IPS DF 4.7 (cell line): Measurements from ENCODE around the gene TBL1X.
A peak's percentile ranks its signal among the peaks of the same experiment; 100 is the strongest.

Experiments used
- DNase-seq: peaks from one replicate; pipeline ENCODE4 v3.0.0-alpha.2; 2013; ENCODE audit warnings: low spot score; ENCODE audit errors: extremely low read depth

Gene TBL1X

DNA sequence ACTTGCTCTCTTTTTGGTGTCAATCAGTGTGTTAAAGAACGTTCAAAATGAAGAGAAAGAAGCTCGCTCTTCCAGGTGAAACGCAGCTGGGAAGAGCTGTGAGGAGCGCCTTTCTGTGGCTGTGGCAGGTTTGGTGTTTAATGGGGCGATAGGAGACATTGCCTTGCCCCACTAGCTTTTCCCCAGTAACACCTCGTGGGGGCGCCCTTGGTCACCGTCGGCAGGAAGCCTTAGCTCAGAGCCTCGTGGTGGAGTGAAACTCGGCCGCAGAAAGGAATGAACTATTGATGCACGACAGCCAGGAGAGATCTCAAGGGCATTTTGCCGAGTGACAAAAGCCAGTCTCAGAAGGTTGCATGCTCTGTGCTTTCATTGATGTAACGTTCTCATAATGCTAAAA, 235.7 kb downstream of the TBL1X start:
- DNase-seq = no peak

DNA sequence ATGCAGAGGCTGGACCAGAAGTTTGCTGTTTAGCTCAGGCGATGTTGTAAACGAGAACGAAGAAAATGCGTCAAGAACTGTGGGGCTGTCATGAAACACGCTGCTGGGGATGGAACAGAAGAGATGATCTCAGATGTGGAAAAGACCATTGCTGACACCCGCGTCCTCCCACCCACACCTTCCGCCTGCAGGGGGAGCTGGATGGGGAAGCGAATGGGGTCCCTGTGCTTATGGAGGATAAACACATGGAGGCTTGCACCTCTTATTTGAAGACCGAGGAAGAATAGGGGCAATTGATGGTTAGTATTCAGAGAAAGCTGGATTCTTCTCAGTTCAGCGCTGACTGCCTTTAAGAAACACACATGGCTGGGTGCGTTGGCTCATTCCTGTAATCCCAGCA, 236.9 kb downstream of the TBL1X start:
- no peak for DNase-seq

DNA sequence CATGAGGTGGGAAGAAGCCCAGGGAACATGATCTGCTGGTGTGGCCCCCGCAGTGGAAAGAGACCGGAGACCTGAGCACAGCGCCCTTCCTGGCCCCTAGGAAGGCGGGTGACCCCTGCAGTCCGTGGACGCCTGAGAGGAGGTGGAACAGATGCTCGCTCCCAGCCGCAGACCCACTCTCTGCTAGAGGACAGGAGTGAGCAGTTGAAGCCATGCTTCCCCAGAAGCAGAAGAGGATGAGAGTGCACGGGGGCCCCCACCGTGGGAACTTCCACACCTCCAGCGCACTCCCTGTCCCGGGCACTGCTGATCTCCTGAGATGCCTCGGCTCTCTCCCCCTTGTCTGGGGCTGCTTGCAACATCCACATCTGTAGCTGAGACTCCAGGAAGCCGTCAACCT, 238.5 kb downstream of the TBL1X start:
- DNase-seq = no peak

DNA sequence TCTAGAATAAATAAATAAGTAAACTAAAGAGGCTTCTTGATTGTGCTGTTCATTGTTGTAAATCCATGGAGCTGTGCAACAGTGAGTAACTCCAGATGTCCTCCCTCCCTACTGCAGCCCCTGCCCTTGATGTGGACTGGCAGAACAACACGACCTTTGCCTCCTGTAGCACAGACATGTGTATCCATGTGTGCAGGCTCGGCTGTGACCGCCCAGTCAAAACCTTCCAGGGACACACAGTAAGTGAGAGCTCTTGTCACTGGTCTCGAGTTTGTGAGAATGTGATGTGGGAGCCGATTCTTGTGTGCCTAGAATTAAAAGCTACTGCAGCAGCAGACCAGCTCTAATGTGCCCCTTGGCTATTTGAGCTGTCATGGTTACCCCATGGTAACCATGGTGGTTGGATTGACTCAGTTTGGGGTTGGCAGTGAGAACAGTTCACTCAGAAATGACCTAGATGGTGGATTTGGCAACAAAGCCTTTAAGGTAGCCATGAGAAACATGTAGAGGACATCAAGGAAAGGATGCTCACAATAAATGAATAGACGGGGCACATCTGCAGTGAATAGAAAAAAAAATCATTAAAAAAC, 240.1 kb downstream of the TBL1X start:
- no peak for DNase-seq

DNA sequence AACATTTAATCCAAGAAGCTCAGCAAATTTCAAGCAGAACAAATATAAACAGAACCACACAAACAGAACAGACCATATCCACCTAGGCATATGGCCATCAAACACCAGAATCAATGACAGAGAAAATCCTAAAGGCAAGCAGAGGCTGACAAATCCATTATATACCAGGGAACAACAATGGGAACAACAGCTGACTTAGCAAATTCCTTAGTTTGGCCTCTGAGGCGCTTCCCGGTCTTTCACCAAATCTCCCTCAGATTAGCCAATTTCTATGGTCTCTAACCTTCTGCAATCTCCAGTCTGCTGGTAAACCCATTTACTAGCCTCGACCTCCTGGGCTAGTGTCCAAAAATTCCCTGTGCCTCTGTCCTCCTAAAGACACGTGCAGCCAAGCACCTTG, 241.6 kb downstream of the TBL1X start:
- no peak for DNase-seq

DNA sequence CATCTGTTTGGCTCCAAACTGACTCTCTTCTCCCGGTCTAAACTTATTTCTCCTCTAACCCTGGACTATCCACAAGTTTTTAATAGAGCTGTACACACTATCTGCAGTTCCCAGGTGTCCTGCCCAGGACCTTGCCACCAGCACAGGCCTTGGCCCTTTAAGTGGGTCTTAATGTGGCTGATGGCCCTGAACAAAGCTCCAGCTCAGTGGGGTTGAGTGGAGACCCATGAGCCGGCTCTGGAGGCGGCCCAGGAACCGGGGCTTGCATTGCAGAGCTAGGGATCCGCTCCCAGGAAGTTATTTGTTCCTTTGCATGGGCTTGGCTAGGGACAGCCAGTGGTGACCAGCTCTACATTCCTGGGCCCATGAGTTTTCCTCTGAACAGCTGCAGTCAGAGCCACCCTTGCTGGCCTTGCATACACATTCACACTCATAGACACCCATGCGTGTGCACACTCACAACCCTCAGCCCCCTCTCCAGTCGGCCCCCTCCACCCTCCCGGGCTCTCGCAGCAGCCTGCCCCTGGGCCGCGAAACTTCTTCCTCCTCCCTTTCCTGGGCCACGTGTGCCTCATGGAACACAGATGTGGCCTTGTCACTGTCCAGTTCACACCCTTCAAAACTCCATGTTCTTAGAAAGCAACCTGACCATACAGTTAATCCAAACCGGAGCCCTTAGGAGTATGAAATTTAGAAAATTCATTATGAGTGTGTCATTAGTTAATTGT, 242.6 kb downstream of the TBL1X start:
- no peak for DNase-seq

DNA sequence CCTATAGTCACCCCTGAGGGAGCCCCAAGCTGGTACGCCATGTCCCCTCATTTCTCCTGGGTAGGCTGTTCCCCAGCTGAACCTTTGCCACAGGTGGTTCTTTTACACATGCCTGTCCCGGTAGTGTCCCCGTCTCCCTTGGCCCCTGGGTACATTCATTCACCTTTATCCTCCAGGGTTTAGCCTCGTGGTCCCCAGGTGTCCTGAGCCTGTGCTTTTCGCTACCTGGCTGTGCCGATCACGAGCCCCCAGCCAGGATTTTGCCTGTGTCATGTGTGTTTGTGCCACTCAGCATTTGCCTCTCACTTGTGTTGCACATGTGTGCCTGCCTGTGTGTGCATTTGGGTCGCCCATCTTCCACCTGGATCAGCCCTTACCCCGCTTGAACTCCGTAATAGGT, 243.2 kb downstream of the TBL1X start:
- no peak for DNase-seq

DNA sequence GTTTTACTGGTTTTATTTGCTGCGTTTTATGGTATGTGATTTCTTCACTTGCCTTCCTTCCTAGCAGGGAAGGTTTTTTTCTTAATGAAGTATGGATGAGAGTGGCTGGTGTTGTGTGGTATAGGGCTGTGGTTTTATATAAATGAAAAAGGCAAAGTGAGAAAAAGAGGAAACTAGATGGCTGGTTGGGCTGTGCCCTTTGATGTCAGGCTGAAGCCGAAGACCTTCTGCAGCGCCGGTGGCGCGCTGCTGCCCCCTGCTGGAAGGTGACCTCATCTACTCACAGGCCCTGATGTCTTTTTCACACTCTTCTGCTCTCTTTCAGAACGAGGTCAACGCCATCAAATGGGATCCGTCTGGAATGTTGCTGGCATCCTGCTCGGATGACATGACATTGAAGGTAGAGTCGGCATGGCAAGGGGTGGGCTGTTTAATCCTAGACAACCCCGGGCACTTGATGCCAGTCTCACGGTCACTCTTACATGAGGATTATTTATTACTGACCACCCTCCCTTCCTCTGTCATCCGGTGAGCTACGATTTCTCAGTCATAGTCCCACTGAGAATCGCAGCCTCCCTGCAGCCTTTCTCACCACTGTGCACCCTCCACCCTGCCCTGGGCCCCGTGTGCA, 244.2 kb downstream of the TBL1X start:
- DNase-seq = peak; percentile 25

DNA sequence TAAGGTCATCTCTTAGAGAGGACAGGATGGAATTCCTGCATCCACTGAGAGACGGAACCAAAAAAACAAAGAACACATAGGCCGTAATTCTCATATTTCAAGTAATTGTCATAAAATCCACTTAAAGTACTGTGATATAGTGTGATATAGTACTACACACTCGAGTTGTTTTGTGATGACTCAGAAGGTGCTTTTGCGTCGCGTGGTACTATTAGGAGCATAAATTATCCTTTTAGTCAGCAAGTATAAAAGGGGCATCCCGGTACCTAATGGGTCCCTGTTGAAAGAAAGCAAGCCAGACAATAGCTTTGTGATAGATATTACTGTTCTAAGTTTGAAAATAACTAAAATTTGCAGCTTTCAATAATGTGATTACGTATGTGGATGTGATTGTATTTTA, 245.5 kb downstream of the TBL1X start:
- no peak for DNase-seq

DNA sequence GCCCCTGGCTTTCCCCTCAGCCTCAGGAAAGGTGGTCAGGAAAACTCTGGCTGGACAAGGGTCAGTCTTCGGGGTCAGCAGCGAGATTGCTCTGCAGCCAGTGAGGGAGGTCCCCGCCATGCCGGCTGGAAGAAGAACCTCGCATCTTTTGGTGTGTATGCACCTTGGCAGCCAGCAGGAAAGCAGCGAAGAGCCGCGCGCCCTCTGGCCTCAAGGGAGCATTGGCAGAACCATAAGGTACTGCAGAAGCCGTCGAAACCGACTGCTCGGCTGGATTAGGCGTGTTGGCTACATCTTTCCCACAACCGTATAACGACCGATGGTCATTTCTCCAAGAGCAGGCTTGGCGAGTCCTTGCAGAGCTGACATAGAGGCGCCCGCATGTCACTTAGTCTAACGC, 252.5 kb downstream of the TBL1X start:
- DNase-seq = no peak

DNA sequence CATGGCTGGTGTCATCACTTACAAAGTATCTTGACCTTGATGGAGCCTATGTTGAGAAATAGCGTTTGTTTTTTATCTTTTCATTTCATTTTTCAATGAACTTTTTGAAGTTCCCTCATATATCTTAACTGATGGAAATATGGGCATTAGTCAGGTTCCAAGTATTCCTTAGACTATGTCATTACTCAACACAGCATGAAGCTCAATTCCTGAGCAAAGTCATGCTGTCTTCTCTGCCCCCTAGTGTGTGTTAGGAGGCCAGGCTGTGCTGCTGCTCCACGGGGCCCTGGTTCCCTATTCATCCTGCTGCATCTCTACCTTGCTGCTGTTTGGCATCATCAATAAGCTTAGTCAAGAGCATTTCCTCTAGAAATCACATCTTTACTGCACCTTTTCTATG, 259.9 kb downstream of the TBL1X start:
- DNase-seq = no peak

DNA sequence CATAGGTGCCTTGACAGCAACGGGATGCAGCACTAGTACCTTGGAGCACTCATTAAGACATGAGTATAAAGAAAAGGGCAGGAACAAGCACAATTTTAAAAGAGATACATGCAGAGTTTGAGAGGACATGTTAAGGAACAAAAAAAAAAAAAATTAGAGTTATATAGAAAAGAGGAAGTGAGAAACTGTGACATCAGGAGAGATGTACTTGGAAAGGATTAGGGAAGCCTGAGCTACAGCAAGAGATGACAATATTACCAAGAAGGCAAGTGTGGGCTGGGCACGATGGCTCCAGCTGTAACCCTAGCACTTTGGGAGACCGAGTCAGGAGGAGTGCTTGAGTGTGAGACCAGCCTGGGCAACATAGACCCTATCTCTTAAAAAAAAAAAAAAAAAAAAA, 263.4 kb downstream of the TBL1X start:
- DNase-seq = no peak

DNA sequence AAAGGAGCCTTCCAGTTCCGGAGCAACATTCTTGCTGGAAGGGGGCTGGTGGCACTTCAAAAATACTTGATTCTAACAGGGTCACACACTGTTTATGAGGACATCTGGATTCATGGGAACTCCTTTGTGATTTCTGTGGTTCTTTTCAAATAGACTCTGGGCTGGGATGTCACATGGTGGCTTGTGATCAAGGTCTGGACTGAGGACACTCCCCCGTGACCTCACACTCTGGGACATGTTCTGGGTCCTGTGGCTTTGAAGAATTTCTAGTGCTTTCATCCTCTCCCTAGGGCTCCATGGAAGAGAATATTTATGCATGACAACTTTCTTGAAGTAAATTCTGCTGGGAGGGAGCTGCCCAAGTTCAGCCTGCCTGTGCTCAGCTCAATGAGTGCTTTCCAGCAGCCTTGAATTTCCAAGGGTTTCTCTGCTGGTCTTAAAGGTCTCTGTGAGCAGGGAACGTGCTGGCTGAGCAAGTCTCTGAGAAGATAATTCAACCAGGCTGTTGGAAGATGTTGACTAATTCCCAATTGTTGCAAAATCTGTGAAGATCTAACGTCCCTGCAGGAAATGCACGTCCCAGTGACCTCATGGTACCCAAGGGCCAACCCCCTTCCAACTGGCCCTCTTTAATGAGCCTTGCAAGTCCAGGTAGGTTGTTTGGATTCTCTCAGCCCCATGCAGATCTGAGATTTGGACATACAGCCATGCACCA, 264.5 kb downstream of the TBL1X start:
- DNase-seq = no peak

DNA sequence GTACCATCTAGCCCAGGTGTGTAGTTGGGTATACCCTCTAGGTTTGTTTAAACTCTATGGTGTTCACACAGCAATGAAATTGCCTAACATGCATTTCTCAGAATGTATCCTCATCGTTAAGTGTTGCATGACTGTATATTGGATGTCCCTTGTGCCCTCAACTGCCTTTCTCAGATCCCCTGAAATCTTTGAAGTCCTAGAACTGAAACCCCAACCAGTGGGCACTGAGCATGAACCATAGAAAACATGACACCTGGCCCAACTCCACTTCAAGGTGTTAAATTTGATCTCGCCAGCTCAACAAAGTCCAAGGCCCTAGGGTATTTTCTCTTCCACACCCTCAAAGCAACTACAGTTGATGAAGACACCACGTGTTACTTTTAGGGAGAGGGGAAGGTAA, 265.2 kb downstream of the TBL1X start:
- no peak for DNase-seq

DNA sequence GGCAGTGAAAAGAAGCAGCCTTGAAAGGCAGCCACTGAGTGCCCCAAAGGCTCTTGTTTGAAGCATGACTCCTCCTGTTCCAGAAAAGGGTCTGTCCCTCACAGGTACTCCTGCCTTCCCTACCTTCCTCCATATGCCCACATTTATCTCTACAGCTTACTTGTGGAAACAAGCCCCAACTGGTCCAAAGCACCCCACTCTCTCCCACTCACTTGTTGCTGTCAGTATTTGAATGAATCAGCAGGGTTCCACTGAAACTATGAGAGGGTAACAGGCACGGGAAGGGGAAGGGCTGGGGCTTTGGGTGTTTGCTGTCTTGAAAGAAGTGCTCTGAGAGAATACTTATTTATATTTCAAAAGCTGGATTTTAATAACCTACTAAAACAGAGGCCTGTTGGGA, 265.9 kb downstream of the TBL1X start:
- DNase-seq = no peak

DNA sequence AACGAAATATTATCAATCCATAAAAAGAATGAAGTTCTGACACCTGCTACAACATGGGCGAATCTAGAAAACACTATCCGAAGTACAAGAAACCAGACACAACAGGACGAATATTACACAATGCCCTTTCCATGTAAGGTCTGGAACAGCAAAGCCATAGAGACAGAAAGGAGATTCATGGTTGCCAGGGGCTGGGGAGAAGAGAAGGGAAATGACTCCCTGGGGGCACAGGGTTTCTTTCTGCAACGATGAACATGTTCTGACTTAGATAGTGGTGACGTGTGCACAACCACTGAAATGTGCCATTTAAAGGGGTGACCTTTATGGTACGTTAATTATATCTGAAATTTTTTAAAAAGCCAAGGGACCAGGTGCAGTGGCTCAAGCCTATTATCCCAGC, 272.5 kb downstream of the TBL1X start:
- no peak for DNase-seq

DNA sequence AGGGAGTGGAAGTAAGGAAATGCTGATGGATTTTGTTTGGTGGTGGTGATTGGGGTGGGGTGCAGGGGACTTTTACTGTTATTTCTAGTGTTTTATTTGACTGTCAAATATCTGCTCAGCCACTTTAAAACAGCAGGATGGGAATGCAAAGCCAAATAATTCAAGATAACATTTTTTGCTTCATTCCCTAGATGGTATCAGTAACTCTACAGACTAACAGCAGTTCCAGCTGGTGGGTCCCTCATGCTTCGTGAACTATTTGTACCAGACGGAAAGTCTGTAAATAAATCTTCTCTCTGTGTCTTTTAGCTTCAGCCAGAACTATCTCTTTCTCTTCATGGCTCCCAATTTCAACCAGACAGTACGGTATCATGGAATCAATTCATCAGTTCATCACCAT, 273.3 kb downstream of the TBL1X start:
- no peak for DNase-seq

DNA sequence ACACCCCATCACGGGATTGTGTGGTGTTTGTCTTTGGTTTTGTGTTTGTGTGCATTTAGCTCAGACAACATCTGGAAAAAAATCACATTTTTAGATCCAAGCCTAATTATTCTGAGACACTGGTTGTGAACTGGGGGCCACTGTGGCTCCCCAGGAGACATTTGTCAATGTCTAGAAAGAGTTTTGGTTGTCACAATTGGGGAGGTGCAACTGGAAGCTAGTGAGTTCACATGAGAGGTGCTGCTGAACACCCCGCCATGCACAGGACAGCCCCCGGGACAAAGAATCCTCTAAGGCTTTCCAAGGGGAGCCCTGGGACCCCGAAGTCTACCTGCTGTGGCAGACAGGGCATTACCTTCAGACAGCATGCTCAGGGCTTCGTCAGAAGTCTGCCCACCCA, 274.3 kb downstream of the TBL1X start:
- no peak for DNase-seq

DNA sequence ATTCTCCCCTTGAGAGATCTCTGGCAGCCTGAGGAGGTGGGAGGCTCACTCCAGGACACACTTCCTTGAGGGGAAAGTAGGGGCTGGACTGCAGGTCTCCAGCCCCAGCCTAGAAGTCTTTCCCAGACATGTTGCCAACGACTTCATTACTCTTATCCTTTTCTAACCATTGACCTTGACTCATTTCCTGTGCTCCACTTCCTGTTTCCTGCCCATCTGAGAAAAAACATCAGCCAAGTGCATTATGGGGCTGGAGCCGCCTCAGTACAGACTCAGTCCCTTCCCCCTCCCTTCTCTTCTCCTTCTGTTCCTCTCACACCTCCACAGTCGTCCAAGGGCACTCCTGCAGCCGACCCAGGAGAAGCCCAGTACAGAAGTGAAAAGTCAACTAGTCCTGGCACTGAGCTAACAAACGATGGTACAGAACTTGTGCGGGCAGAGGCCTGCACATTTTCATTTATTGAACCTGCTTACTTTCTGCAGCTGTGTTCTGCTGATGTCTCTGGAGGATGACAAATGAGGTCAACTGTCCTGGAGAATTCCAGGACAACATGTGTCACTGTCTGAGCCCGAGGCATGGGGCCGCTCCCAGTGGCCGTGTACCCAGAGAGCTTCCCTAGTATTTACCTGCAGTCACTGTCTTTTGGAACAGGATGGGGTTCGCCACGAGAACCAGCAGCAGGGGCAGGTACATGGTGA, 280.7 kb downstream of the TBL1X start:
- DNase-seq = no peak

DNA sequence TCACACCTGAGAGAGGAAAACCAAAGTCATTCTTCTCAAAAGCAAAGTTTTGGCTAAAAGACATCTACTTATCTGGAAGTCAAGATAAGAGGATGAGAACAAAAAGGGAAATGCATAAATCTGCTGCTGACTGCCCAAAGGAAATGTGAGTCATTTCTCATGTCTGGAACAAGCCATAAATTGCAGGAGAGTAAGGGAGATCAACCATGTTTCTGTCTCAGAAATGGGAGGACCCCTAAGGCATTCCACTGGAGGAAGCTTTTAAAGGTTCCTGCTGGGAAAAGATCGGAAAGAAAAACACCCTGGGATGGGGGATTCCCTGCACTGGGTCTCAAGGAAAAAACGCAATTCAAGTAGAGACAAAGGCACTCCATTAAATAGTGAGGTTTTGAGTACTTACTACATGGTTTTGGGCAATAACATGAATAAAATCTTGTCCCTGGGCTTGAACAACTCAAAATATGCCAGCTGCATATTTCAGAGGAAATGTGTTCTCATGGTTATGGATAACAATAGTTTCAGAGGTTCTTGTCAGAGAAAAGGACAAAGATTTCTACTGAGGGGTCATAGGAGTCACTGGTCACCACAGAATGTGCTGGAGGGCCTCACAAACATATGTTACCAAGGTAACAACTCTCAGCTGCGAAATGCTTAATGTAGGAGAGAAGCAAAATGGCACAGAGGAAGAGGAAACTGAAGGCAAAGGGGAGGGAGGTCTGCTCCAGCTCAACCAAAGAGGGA, 281.5 kb downstream of the TBL1X start:
- DNase-seq = no peak

DNA sequence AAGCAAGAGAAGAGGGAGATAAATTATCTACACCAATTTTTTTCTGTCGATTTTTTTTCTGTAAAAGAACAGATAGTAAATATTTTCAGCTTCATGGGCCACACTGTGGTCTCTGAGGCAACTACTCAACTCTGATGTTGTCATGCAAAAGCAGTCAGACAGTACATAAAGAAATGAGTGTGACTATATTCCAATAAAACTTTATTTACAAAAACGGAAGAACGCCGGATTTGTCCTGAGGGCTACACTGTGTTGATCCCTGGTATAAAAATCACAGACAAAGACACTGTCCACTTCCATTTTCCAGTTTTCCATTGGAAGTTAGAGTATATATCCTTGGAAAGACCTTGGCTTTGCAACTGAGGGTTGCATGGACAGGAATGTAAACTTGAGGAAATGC, 282.8 kb downstream of the TBL1X start:
- DNase-seq = no peak
